Activated T-cell treated with anti-CD3 and anti-CD28 coated beads, Interleukin-2, amount 50 U/mL, for 48 hours (primary cell): Measurements from ENCODE around the gene PRR5L.
A peak's percentile ranks its signal among the peaks of the same experiment; 100 is the strongest.

Experiments used
- DNase-seq, 2 experiments: peaks; one replicate each; pipeline ENCODE4 v3.0.0-alpha.2; 2020

PRR5L gene, protein sequence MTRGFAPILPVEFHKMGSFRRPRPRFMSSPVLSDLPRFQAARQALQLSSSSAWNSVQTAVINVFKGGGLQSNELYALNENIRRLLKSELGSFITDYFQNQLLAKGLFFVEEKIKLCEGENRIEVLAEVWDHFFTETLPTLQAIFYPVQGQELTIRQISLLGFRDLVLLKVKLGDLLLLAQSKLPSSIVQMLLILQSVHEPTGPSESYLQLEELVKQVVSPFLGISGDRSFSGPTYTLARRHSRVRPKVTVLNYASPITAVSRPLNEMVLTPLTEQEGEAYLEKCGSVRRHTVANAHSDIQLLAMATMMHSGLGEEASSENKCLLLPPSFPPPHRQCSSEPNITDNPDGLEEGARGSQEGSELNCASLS

DNA sequence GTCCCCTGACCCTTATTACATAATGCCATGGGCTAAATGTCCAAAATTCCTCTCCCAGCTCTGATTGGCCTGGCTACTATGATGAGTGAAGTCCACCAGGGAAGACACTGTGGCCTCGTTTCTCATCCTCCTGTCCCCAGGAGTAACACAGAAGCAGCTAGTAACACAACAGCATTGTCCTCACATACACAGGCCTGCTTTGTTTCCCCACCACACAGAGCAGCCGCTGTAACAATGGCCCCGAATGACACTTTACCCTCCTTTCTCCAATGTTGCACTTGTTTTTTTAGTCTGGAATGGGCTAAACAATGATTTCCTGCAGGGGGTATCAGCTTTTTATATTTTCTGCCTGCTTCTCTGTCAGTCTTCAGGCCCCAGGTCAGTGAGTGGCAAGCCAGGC is at the start of gene PRR5L:
TSS of gene PRR5L (plus strand) at position 363 of the 400 bp plus-strand sequence. CDS start 104,834 bp downstream, outside the sequence.
- DNase-seq = no peak

DNA sequence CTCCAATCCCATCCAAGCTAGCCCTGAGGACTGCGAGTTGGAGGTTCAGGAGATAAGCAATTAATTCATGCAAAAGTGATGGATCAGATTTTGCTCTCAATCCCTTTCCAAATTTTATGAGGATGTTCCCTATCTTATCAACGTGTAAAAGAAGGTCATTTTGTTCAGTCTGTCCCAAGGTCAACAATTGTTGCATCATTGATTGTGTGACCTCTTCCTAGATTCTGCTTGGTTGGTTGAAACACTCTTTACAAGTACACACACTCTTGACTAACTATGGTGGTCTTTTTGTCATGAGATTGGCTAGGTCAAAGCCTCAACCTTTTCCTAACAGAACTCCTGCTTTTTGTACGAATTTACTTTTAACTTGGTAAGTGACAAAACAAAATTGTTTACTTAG is 48.6 kb upstream of the PRR5L start:
- no peak for DNase-seq

DNA sequence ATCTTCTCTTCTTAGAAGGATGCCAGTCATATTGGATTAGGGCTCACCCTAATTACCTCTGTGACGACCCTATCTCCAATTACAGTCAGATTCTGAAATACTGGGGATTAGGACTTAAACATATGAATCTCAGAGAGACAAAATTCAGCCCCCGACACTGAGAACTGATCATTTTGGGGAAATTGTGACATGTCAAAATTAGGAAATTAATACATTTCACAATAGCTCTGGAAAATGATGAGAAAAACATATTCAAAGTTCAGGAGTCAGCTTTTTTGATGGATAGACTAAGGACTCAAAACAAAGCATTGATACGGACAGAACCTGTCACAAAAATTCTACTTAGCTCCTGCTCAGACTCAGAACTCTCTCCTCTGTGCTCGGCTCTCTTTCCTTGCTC is 47.7 kb upstream of the PRR5L start:
- no peak for DNase-seq

DNA sequence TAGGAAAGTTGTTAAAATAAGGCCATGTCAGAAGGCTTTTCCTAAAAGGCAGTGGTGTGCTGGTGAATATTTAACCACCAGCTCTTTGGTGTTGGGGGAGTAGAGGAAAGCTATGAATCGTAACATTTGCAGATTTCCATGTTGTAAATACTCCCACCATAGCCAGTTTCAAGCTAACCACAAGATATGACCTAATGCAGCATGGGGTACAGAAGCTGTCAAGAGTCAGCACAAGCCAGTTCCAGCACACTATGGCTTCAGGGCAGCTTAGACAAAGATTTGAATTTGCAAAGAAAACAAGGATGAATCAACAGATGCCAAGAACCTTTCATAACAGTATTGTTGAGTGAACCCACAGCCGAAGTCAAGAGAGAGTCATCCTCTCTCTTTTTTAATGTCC is 46.8 kb upstream of the PRR5L start:
- no peak for DNase-seq

DNA sequence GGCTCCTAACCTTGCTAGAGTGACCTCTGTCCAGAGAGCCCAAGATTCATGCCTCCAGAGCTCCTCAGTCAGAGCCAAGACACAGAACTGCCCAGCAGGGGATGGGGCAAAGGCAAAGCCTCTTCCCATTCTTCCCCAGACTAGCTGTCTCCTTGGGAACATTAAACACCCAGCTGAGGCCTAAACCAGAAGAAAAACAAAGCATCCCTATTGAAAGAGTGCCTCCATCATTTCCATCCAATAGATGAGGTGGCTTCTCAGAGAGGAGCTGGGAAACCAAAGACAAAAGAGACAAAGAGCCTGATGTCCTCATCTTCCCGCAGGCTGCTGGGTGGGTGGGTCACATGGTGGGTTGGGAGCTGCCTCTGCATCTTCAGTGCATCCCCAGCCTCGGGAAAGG is 44.3 kb upstream of the PRR5L start:
- no peak for DNase-seq

DNA sequence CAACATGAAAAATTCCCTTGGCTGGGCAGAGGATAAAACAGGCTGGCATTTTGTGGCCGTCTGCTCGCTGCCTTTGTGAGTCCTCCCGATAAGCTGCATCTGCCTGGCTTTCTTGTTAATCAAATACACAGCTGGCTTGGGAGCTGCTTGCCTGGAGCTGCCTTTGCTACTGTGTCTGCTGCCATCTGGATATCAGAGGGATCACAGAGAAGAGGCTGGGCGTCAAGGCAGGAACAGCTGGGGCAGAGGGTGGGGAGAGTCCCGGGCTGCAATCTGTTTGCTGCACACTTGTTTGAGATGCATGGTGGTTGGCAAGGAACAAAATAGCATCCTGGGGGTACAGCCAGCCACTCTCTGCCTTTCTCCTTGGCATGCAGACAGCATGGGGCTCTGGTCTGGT is 42.9 kb upstream of the PRR5L start:
- no peak for DNase-seq

DNA sequence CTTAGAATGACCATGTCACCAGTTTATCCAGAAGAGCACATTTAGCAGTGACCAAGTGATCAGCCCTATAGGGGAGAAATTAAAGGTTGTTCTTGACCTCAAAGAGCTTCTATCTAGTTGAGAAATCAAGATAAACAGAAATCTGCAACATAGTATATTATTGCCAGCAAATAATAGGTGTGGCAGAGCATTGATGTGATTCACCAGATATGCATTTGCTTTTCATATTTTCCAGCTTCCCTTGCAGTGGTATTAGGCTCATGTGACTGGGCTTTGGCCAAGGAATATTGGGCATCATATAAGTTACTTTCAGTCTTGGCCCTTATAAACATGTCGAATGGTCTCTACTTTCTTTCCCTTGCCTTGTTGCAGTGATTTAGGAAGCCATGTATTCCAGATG is 41.4 kb upstream of the PRR5L start:
- no peak for DNase-seq

DNA sequence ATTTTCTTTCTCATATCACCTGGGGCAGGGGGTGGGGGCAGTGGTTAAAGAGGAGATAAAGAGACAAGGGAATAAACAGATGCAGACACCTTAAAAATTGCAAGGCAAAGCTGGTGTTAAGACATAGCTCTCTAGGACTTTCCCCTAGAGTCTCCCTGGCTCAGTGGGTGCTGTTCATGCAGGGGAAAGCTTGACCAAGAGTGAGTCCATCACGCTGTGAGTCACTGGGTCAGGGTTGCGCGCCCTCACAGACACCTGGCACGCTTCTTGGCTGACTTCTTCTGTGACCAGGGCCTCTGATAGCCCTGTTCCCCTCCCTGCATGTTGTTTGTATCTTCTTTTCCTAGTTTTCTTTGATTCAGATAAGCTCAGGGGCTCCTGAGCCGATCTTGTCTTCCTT is 38.7 kb upstream of the PRR5L start:
- DNase-seq = no peak

DNA sequence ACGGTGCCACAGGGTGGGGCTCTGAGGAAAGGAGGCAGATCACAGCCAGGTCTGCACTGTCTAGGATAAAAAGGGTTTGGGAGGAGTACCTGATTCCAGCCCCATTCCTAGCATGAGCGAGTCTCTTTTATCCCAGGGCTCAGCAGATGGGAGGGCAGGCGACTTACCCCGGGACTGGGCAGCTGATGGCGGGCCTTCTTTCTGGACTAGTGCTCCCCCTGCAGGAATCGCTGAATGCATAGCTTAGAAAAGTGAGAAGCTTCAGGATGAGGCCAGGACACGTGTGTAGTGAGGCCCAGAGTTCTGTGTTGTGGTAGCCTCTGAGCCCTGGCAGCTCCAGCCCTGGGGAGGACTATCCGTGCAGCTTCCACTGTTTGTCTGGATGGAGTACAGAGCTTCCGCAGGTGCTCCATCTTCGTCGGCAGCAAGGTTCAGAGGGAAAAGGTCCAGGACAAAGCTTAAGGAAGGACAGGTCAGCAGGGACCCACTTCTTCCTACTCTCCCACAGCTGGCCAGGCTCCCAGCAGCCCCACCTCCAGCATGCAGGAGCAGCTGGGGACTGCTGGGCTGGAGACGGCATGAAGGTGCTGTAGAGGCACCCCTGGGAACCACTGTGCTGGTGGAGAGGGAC is 37.2 kb upstream of the PRR5L start:
- peak in 1 of 2 experiments; percentile 42 for DNase-seq

DNA sequence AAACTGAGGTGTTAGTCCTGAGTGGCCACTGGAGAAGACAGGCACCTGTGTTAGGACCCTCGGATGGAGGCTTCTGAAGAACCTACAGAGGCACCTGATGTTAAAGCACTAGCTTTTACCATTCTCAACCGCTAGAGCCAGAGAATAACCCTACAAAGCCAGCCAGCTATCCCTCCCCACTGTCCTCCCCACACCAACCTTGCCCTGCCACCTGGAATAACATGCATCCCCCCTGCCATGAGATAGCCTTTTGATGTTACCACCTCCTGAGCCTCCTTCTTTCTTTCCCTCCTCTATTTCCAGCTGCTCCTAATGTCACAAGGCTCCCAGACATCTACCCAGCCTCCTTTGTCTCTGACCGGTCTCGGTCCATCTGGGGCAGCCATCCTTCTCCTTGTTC is 35.0 kb upstream of the PRR5L start:
- DNase-seq = no peak

DNA sequence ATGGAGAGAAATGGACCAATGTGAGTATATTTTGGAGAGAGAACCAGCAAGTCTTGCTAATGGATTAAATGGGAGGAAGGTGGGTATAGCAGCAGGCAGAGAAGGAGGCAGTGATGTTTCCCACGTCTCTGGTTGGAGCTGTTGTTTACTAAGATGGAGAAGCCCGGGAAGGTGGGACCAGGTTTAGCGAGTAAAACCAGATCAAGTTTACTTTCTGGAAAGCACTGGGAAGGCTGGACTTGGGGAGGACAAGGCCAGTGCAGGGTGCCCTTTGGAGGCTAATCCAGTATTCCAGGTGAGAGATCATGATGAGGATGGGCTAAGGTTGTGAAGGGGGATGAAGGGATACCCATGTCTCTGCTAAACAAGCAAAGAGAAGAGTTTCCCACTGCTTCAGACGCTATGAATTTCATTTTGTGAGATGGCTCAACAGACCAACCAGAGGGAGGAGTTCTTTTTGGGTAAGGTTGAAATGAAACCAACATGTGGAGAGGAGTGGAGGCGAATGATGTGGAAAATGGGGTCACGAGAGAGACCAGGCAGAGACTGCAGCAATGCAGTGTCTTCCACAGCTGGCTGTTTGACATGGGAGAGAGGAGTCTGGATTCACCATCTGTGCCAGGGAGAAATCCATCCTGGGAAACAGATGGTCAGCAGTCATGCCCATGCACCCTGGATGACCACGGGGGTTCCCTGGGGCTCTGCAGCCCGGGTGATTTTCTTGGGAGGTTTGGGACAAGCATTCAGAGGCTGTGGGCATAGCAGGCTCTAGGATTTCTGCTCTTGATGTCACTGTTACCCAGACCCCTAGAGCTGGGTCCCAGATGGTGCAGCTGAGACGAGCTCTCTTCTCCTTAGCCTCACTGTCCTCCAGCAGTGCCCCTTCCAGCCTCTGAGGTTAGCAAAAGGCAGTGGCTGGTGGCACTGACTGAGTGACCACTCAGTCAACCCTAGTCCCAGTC is 31.8 kb upstream of the PRR5L start:
- DNase-seq = no peak

DNA sequence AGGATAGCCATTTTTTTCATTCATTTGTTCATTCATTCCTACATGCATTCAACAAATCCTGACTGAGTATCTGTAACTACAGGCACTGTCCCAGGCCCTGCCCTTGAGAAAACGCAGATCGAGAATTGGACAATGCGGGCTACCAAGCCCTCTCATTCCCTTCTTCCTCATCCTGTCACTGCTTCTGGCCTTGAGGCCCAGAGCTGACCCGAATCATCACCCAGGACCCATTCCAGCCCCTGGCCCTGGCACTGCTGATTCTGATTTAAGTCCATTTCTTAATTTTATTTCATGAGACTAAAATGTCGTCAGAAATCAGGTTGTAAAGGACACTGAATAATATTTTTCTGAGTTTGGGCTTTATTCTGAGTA is 31.1 kb upstream of the PRR5L start:
- no peak for DNase-seq

DNA sequence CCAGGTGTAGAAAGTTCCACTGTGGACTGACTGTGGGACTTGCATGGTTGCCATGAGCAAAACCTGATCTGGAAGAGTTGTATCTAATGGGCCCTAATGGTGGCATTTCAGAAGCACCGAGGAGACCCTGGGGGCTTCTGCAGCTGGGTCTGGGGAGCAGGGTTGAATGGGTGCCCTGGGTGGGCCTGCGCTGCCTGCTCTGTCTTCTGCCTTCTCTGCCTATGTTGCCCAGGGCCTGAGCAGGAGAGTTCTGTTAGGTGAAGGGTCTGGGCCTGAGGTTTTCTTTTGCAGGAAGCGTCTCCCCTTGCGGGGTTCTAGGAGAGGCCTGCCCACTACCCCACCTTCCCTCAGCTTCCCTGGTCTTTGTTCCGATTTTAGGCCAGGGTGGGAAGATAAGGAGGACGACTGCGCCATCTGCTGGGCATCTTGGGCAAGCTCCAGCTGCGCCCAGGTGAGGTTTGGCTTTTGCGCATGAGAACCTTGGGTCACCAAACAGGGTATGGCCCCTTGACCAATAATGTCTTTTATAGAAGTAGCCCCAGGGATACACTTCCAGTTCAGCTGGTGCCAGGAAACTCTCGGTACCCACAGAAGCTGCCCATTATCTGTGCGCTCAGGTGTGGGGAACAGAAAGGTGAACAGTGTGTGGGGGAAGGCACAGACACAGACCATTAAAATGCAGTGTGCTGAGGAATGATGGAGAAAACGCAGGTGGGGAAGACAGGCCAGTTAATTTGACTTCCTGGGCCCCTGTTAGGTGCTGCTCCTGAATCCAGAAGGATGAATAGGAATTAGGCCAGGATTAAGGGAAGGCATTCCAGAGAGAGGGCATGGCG is 30.1 kb upstream of the PRR5L start:
- peak; percentile 78 to 79 for DNase-seq

DNA sequence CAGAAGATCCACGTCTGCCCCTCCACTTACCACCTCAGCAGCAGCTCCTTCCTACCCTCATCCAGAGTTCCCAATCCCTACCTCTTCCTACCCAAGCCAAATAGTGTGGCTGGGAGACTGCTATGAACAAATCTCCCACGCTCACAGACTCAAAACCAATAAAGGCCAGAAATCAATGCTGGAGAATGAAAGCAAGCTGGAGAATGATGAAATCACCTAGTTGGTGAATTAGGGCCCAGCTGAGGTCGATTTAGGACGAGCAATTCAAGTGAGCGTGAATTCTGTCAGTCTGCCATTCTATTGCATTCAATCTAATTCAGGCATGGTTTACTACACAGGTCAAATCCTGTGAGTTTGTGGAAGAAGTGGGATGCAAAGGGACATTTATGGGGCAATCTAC is 29.3 kb upstream of the PRR5L start:
- no peak for DNase-seq

DNA sequence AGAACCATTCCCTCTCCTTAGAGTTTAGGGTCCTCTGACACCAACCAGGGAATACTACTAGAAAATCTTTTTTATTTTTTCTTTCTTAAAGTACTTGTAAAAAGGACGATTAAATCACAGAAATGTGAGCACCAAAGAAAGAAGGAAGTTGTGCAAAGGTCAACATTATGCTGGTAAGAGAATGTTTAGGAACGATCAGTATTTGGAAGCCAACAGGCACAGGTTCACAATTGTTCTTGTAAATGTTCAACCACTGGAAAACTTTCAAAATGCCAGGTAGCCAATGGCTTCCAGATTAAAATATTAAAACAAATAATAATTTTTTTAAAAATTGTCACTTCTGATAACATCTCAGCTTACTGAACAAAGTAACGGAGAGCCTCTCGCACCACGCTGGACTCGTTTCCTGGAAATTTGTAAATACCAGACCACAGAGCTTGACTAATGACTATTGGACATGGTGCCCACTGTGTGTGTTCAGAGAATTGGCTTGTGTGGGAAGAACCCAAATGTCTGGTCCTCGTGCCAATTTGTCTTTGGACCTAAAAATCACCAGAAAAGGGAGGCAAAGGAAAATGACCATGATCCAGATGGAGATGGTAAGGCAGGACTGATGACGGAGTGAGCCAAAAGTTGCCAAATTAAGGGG is 27.6 kb upstream of the PRR5L start:
- DNase-seq = no peak

DNA sequence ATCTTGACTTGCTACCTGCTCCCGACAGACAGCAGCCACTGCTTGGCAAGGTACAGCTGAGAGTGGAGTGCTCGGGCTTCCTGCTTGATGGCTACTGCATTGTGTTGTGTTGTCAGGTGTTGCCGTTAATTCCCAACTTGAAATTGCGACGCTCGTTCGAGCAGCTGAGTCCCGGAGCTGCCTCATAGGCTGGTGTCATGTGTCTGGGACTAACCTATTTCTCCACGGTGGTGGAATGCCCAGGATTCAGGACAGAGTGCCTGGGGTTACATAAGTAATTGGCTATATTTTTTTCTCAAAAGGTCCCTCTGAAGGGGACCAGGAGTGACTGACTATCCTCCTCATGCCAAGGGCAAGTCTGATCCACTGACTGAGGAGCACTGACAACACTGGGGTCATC is 25.4 kb upstream of the PRR5L start:
- no peak for DNase-seq

DNA sequence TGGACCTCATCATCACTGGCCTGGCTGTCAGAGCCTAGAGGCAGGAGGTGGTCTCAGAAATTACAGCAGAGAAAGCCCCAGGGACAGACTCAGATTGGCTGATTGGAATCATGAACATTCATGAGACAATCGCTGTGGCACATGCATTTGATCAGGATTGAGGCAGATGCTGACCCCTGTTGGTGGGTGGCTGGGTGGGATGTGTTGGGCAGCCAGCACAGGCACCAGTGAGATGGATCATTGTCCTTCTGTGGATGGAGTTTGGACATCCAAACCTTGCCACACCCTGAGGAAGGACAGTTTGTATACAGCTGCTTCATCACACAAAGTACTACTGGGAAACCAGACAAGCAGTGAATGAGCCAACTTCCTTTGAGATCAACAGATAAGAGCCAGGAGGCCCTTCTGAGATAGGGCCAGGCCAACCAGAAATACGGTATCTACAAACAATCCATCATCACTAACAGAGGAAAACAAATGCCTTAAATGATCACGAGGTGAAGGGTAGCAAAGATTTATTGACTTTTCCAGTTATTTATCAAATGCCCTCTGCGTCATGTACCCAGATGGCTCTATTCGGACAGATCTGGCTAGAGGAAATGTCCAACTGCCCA is 24.2 kb upstream of the PRR5L start:
- DNase-seq = no peak

DNA sequence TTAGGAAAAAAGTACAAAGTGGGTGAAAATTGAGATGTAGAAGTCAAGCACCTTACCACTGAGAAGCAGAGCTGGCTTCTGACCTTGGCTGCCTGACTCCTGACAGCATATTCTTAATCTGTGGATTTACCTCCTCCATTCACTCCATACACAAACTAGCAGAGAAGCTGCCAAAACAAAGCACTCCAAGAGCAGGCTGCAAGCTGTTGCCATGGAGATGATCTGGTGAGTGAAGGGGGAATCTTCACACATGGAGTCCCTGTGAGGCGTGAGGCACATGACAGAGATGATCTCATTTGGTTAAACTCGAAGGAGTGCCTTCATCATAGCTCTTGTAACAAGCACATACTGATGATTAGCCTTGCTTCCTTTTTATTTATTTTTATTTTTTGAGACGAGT is 23.0 kb upstream of the PRR5L start:
- no peak for DNase-seq

DNA sequence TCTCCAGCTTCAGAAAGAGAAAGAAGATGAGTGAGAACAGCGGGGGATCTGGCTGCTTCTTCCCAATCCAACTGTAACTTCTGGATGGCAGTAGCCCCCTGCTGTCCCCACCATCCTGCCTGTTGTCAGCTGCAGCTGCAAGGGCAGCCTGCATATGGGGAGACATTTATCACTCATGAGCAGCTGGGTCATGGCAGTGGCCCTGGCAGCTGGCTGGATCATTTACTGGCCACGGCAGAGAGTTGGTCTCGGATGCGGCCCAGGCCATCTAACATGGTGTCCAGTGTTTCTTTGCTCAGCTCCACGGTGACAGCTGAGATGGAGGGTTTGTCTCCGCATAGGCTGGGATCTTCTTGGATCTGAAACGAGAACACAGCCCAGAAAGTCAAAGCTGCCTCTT is 21.7 kb upstream of the PRR5L start:
- no peak for DNase-seq

DNA sequence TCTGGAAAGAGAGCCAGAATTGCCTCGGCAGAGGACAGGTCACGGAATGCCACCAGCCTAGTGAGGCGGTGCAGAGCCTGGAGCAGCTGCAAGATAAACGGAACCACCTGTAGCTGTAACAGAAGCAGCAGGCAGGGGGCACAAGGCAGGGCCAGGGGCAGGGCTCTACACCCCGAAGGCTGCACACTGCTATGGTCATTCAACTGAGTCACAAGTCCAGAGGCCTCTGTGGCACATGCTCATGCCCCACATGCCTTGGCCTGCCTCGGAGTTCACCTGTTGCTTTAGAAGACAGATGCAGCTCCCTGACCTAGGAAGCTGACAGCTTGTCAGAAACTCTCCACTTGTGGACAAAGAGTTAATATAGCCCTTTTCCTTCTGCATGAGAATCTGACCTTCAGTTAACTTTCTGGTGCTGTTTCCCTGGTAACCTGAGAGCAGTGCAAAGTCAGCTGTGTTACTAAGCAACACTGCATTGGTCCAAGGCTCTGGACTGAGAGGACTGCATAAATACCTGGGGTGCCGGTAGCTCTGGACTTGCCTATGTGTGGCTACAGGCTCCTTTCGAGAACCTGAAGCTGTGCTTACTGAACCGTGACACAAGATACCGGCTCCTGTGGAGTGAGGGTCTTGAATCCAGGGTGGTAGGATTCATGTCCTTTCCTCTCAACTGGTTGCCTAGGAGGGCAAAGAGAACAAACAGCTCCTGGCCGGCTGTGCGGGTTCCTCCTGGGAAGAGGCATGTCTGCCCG is 17.4 kb upstream of the PRR5L start:
- DNase-seq = no peak

DNA sequence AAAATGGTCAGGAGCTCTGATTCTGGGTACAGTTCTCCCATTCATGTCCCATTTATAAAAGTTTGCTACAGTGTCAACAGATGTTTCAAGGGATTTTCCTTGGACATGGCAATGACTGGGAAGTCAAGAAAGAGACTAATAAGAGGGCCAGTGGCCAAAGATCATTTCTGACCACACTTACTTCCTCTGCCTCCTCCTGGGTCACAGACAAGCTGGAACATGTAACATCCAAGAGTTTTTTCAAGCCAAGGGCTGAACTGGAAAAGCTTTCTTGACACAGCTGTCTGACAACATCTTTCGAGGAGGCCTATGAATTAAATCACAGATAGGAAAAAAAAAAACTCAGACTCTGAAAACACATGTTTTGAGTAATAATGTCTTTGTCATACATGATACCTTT is 15.6 kb upstream of the PRR5L start:
- DNase-seq = no peak
